Smooth muscle cell (in vitro differentiated cells): ENCODE measurements around the gene TMPO. TPM values are rescaled to one million over a fixed set of nuclear protein-coding genes. Genes with fewer than 3 reads are reported as not detected.
"Not testable (repeated sequence)": the region's sequence is repeated elsewhere in the genome, so short reads cannot be mapped to it uniquely, and the experiment has no call there.

ENCODE experiments used
- DNase-seq: peaks from one replicate; lab custom pipeline; 2025; ENCODE audit not compliant: unreplicated experiment; lab: John Stamatoyannopoulos, UW
- H2AFZ ChIP-seq: fragments of 200-600 bp; sonication (generic); 2 replicates; pipeline ENCODE4 v1.6.0; 2016; ENCODE audit warnings: antibody characterized with exemption, low read depth, mild to moderate bottlenecking
- H3F3A ChIP-seq: fragments of 200-600 bp; sonication (generic); 2 replicates; pipeline ENCODE4 v1.6.0; 2017; ENCODE audit warnings: antibody characterized with exemption, low read depth
- H3K27ac ChIP-seq: fragments of 200-600 bp; sonication (generic); 2 replicates; pipeline ENCODE4 v1.5.1; 2016; ENCODE audit warnings: low read depth, mild to moderate bottlenecking
- H3K27me3 ChIP-seq: fragments of 200-600 bp; sonication (generic); 2 replicates; pipeline ENCODE4 v1.6.1; 2016; ENCODE audit warnings: low read depth, mild to moderate bottlenecking
- H3K36me3 ChIP-seq: fragments of 200-600 bp; sonication (generic); 2 replicates; pipeline ENCODE4 v1.5.1; 2016; ENCODE audit warnings: low read depth
- H3K4me1 ChIP-seq: fragments of 200-600 bp; sonication (generic); 2 replicates; pipeline ENCODE4 v1.5.1; 2016; ENCODE audit warnings: low read depth
- H3K4me2 ChIP-seq: fragments of 200-600 bp; sonication (generic); 2 replicates; pipeline ENCODE4 v1.6.0; 2016; ENCODE audit warnings: mild to moderate bottlenecking
- H3K4me3 ChIP-seq: fragments of 200-600 bp; sonication (generic); 2 replicates; pipeline ENCODE4 v1.5.1; 2016; ENCODE audit warnings: mild to moderate bottlenecking
- H3K79me2 ChIP-seq: fragments of 200-600 bp; sonication (generic); 2 replicates; pipeline ENCODE4 v1.6.0; 2016; ENCODE audit warnings: low read depth, mild to moderate bottlenecking
- H3K9ac ChIP-seq: fragments of 200-600 bp; sonication (generic); 2 replicates; pipeline ENCODE4 v1.6.0; 2016; ENCODE audit warnings: low read depth
- H3K9me3 ChIP-seq: fragments of 200-600 bp; sonication (generic); replicated peaks from 2 replicates; pipeline ENCODE4 v1.5.1; 2016; ENCODE audit warnings: low read depth
- H4K20me1 ChIP-seq: fragments of 200-600 bp; sonication (generic); 2 replicates; pipeline ENCODE4 v1.6.0; 2016; ENCODE audit warnings: low read depth
- CTCF ChIP-seq: fragments of 200-600 bp; sonication (generic); IDR thresholded peaks from 2 replicates; pipeline ENCODE4 v1.5.1; 2017; ENCODE audit warnings: borderline replicate concordance, mild to moderate bottlenecking, antibody characterized with exemption; ENCODE audit not compliant: insufficient read depth, poor library complexity, severe bottlenecking
- WGBS: methylation state at CpG from one replicate; pipeline ENCODE4 v1.1.7; 2016; ENCODE audit warnings: low lambda C conversion rate; 5-methylcytosine and 5-hydroxymethylcytosine counted together
- polyA plus RNA-seq: library from polyadenylated mRNA; unstranded; fragments of >200 nt; fragmentation: Nextera tagmentation; extraction: Ambion mirVana; gene quantifications from 2 replicates; pipeline ENCODE4 v1.2.1, GENCODE V29; 2016
- total RNA-seq: library from RNA; depleted of rRNA; stranded (reverse); fragments of >200 nt; gene quantifications from 2 replicates; pipeline ENCODE4 v1.2.3, GENCODE V29; 2014

Gene TMPO
- total and polyA plus RNA-seq, 2 experiments from 2014 or later: 22.6 to 60.2 TPM

GRCh38 chr12:98561846-98562245, 46.5 kb downstream of the TMPO start:
- H3K27me3 ChIP-seq: no peaks in the 10 kb centered on the region
- H3K27ac ChIP-seq: no peak overlapping the region
- H3K36me3 ChIP-seq: no peaks in the 10 kb centered on the region
- H3K9ac ChIP-seq: no peak overlapping the region
- TF ChIP-seq CTCF: no peak
- no peaks in the 10 kb centered on the region for H4K20me1 ChIP-seq
- no peak overlapping the region for H3K4me2 ChIP-seq
- no peaks in the 10 kb centered on the region for H3F3A ChIP-seq
- no peak overlapping the region for H3K4me3 ChIP-seq
- no CpG with 5 or more reads among the region's 3 CpGs for whole genome bisulfite sequencing
- no peaks in the 10 kb centered on the region for H3K4me1 ChIP-seq
- no peak for DNase-seq
- H3K79me2 ChIP-seq: no peaks in the 10 kb centered on the region
- no peak overlapping the region for H2AFZ ChIP-seq
- no peaks in the 10 kb centered on the region for H3K9me3 ChIP-seq

- peak; percentile 11 for TF ChIP-seq CTCF
- no peaks in the 10 kb centered on the region for H3F3A ChIP-seq
- H3K9me3 ChIP-seq: no peaks in the 10 kb centered on the region
- no peak overlapping the region for H3K27ac ChIP-seq
- no peaks in the 10 kb centered on the region for H3K4me1 ChIP-seq
- no peaks in the 10 kb centered on the region for H3K36me3 ChIP-seq
- no peak overlapping the region for H3K9ac ChIP-seq
- H2AFZ ChIP-seq: no peak overlapping the region
- no peak overlapping the region for H3K4me2 ChIP-seq
- no peaks in the 10 kb centered on the region for H3K79me2 ChIP-seq
- DNase-seq: no peak
- H3K4me3 ChIP-seq: no peak overlapping the region
- H3K27me3 ChIP-seq: no peaks in the 10 kb centered on the region
- H4K20me1 ChIP-seq: no peaks in the 10 kb centered on the region
- 59% methylated on average over 2 of the region's 2 CpGs for WGBS
Observed at GRCh38 chr12:98572010-98572409, 56.6 kb downstream of the TMPO start.

- no peaks in the 10 kb centered on the region for H4K20me1 ChIP-seq
- H3K27me3 ChIP-seq: no peaks in the 10 kb centered on the region
- H3K4me2 ChIP-seq: no peak overlapping the region
- no peaks in the 10 kb centered on the region for H3K9me3 ChIP-seq
- H2AFZ ChIP-seq: no peak overlapping the region
- H3K79me2 ChIP-seq: no peaks in the 10 kb centered on the region
- no peak overlapping the region for H3K9ac ChIP-seq
- no peaks in the 10 kb centered on the region for H3K4me1 ChIP-seq
- TF ChIP-seq CTCF: no peak
- H3F3A ChIP-seq: no peaks in the 10 kb centered on the region
- no peaks in the 10 kb centered on the region for H3K36me3 ChIP-seq
- no peak for DNase-seq
- 97% methylated on average over 1 of the region's 1 CpG for WGBS
- H3K4me3 ChIP-seq: no peak overlapping the region
- no peak overlapping the region for H3K27ac ChIP-seq
Observed at GRCh38 chr12:98574110-98574509, 58.7 kb downstream of the TMPO start.

GRCh38 chr12:98575013-98575412, 59.6 kb downstream of the TMPO start:
- Histone ChIP-seq H2AFZ (no peak overlapping the region), H3K4me3 (no peak overlapping the region), H3K27me3 (no peaks in the 10 kb centered on the region), H3K36me3 (no peaks in the 10 kb centered on the region), H3K9ac (no peak overlapping the region), H3K9me3 (no peaks in the 10 kb centered on the region), H4K20me1 (no peaks in the 10 kb centered on the region), H3K79me2 (no peaks in the 10 kb centered on the region), H3K4me2 (no peak overlapping the region), H3K4me1 (no peaks in the 10 kb centered on the region), H3K27ac (no peak overlapping the region), H3F3A (no peaks in the 10 kb centered on the region)
- DNase-seq: no peak
- no peak for TF ChIP-seq CTCF
- WGBS: 85% methylated on average over 4 of the region's 4 CpGs

- H4K20me1 ChIP-seq, H3K4me2 ChIP-seq, H3K27ac ChIP-seq, H3K4me1 ChIP-seq, H3K9me3 ChIP-seq, DNase-seq, H3K27me3 ChIP-seq, H2AFZ ChIP-seq, H3F3A ChIP-seq, H3K9ac ChIP-seq, H3K79me2 ChIP-seq, H3K4me3 ChIP-seq, H3K36me3 ChIP-seq: not testable (repeated sequence)
- 100% methylated on average over 2 of the region's 2 CpGs for WGBS
Observed at GRCh38 chr12:98576795-98577194, 61.4 kb downstream of the TMPO start.
